HepG2 (cell line): ENCODE measurements around the gene MYOF. TPM values are rescaled to one million over a fixed set of nuclear protein-coding genes. Genes with fewer than 3 reads are reported as not detected.

Experiments used
- ATAC-seq: fragments of 200-7000 bp; cut with Tn5 transposase; 3 replicates; pipeline ENCODE4 v1.9.1; 2020; ENCODE audit warnings: mild to moderate bottlenecking, moderate library complexity
- BruUV-seq: library from RNA; stranded (reverse); fragments of 400-500 nt; replicated peaks from 2 replicates; lab custom pipeline; 2021; lab: Mats Ljungman, UMichigan
- CTCF ChIA-PET: fragments of 300-600 bp; formaldehyde crosslinking; extraction: SDS; loops from one replicate; lab custom pipeline; 2021; ENCODE audit warnings: low total read pairs, inconsistent platforms, low intra/inter-chr PET ratio; lab: Yijun Ruan, JAX
- POLR2A ChIA-PET: fragments of 350-600 bp; sonication (Branson Sonifier 250); formaldehyde crosslinking; loops from one replicate; lab custom pipeline; 2020; ENCODE audit warnings: antibody characterized with exemption, inconsistent platforms; lab: Yijun Ruan, JAX
- DNase-seq: peaks from one replicate; pipeline ENCODE4 v3.0.0-alpha.2; 2015; ENCODE audit warnings: low spot score
- FAIRE-seq: peaks from 3 replicates; lab custom pipeline; 2011; peaks lifted over from hg19 to GRCh38; lab: Jason Lieb, UNC
- H2AFZ ChIP-seq: one replicate; pipeline ENCODE4 v1.6.1; 2011; ENCODE audit warnings: low read length, inconsistent platforms
- H3K27ac ChIP-seq: fragments of 300-600 bp; 3 replicates; pipeline ENCODE4 v1.8.0; 2011; ENCODE audit warnings: mixed run types, mild to moderate bottlenecking, mixed read lengths, low read length, inconsistent platforms; ENCODE audit not compliant: insufficient read depth; ENCODE audit errors: extremely low read length
- H3K27me3 ChIP-seq, 2 experiments: fragments of 200-600 bp in 1 of 2; 2 replicates in 1 of 2; 3 replicates in 1 of 2; pipeline versions ENCODE4 v1.6.0 to v1.8.0; 2011; ENCODE audit warnings: low read length in 2 of 2, mild to moderate bottlenecking in 2 of 2, moderate library complexity in 2 of 2, inconsistent platforms in 1 of 2; ENCODE audit not compliant: insufficient read depth in 2 of 2, control insufficient read depth in 1 of 2
- H3K36me3 ChIP-seq, 2 experiments: fragments of 200-600 bp in 1 of 2; replicated peaks in 1 of 2; 2 replicates in 1 of 2; 3 replicates in 1 of 2; pipeline versions ENCODE4 v1.5.1 to v1.8.0; 2011; ENCODE audit warnings: low read length in 2 of 2, inconsistent platforms in 1 of 2; ENCODE audit not compliant: insufficient read depth in 2 of 2, control insufficient read depth in 1 of 2
- H3K4me1 ChIP-seq: 2 replicates; pipeline ENCODE4 v1.5.1; 2012; ENCODE audit warnings: low read length, inconsistent platforms; ENCODE audit not compliant: insufficient read depth
- H3K4me2 ChIP-seq: 2 replicates; pipeline ENCODE4 v1.6.0; 2011; ENCODE audit warnings: low read depth, low read length, inconsistent platforms
- H3K4me3 ChIP-seq, 3 experiments: fragments of 200-600 bp in 1 of 3; sonication (generic), shearing (Covaris generic) in 1 of 3; replicated peaks in 1 of 3; 2 replicates each; pipeline ENCODE4 v1.5.1; 2011 to 2016; ENCODE audit warnings: low read length in 3 of 3, inconsistent platforms in 2 of 3, low read depth in 2 of 3, mild to moderate bottlenecking in 2 of 3, control low read depth in 1 of 3, mixed read lengths in 1 of 3; ENCODE audit not compliant: insufficient read depth in 1 of 3
- H3K79me2 ChIP-seq: one replicate; pipeline ENCODE4 v1.6.1; 2011; ENCODE audit warnings: low read length, inconsistent platforms; ENCODE audit not compliant: insufficient read depth
- H3K9ac ChIP-seq: 2 replicates; pipeline ENCODE4 v1.6.0; 2011; ENCODE audit warnings: mild to moderate bottlenecking, low read depth, low read length, inconsistent platforms; ENCODE audit not compliant: insufficient read depth
- H3K9me3 ChIP-seq: 2 replicates; pipeline ENCODE4 v1.5.1; 2012; ENCODE audit warnings: mild to moderate bottlenecking, low read length
- H4K20me1 ChIP-seq: 2 replicates; pipeline ENCODE4 v1.6.0; 2011; ENCODE audit warnings: inconsistent platforms, mild to moderate bottlenecking, low read length, moderate library complexity; ENCODE audit not compliant: insufficient read depth
- CREB1 ChIP-seq, 2 experiments: fragments of 450-650 bp in 1 of 2; IDR thresholded peaks; 2 replicates each; pipeline ENCODE4 v1.6.1; 2016 to 2017; ENCODE audit warnings: control low read depth in 1 of 2, mild to moderate bottlenecking in 1 of 2, missing compliant biosample characterization in 1 of 2, missing genetic modification characterization in 1 of 2
- NFE2L2 ChIP-seq: fragments of 150-350 bp; IDR thresholded peaks from 2 replicates; pipeline ENCODE4 v1.6.1; 2014; ENCODE audit warnings: low read length
- POLR2A ChIP-seq, 2 experiments: IDR thresholded peaks; 2 replicates each; pipeline ENCODE4 v1.6.1; 2011; ENCODE audit warnings: low read depth in 2 of 2, low read length in 2 of 2, mild to moderate bottlenecking in 1 of 2, moderate library complexity in 1 of 2; ENCODE audit not compliant: insufficient read depth in 1 of 2
- POLR2AphosphoS2 ChIP-seq: IDR thresholded peaks from 2 replicates; pipeline ENCODE4 v1.6.1; 2011; ENCODE audit warnings: low read depth, low read length, improper control_type of control experiment
- POLR2G ChIP-seq: fragments of 200-400 bp; formaldehyde crosslinking; IDR thresholded peaks from 2 replicates; pipeline ENCODE4 v1.6.1; 2018; ENCODE audit warnings: mild to moderate bottlenecking, low read depth, low read length, moderate library complexity
- ZFP36 ChIP-seq: fragments of 150-350 bp; IDR thresholded peaks from 2 replicates; pipeline ENCODE4 v1.6.1; 2018; ENCODE audit warnings: borderline replicate concordance, low read length, low read depth; ENCODE audit not compliant: partially characterized antibody
- ZNF333 ChIP-seq: sonication (generic); formaldehyde crosslinking; IDR thresholded peaks from 2 replicates; pipeline ENCODE4 v1.4.0; 2020; ENCODE audit warnings: mild to moderate bottlenecking, missing genetic modification reagents, borderline replicate concordance
- ZNF580 ChIP-seq: IDR thresholded peaks from 2 replicates; pipeline ENCODE4 v1.6.1; 2016; ENCODE audit warnings: low read depth, borderline replicate concordance
- WGBS: methylation state at CpG from one replicate; pipeline ENCODE4 v1.1.6; 2017; ENCODE audit warnings: low lambda C conversion rate; 5-methylcytosine and 5-hydroxymethylcytosine counted together
- in situ Hi-C: cut with HindIII; loops from 2 replicates; pipeline ENCODE4 v1.10.0; 2017; ENCODE audit warnings: low pct_unique_long_range_greater_than_20kb; ENCODE audit not compliant: extremely low pct_ligation_motif_present
- intact Hi-C: fragments of 100-400 bp; cut with micrococcal nuclease; formaldehyde crosslinking; loops from one replicate; pipeline ENCODE4 v1.10.0; 2022; ENCODE audit not compliant: unreplicated experiment
- polyA plus RNA-seq, 8 experiments: library from polyadenylated mRNA; depleted of rRNA in 3 of 8; stranded (reverse) in 7 of 8; unstranded in 1 of 8; fragments of >200 nt; fragmentation: Illumina TruSeq in 4 of 8; extraction: Trizol in 4 of 8; gene quantifications; 2 replicates each; pipeline versions ENCODE4 v1.2.1 to v1.2.3, GENCODE V29; 2011 to 2016; ENCODE audit warnings: low read depth in 4 of 8, missing spikeins in 1 of 8, mixed read lengths in 1 of 8; ENCODE audit not compliant: insufficient read depth in 1 of 8
- total RNA-seq, 5 experiments: library from RNA; depleted of rRNA; stranded (reverse); fragments of >200 nt; fragmentation: Illumina TruSeq; extraction: Trizol; gene quantifications; 2 replicates each; pipeline ENCODE4 v1.2.3, GENCODE V29; 2016; ENCODE audit warnings: low read depth in 1 of 5

The MYOF gene
- total and polyA plus RNA-seq, 2 of the 13 experiments (the other 11 are each of a cell fraction or from before 2014, with no cell fraction given) = 0.18 to 0.42 TPM

DNA sequence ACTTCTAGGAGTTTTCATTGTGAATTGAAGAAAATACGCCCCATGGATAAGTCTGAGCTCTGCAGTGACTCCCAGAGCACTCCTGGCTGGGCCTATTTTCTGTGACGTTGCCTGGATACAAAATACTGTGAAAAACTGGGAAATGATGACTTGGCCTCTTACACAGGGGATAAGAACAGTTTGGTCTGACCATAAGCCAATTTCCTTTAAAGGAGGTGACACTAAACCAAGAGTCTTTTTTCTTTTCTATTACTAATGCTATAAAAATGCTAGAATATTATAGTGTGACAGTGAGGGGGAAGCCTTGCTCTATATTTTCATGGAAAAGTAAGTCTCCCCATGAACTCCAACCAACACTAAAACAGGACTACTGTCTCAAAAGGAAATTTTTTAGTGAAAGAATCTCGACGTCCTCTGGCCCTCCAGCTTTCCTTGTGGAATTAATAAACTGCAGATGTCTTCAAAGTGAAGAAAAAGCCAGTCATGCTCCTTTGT, 45.5 kb downstream of the MYOF start:
- Histone ChIP-seq H3K79me2 (no peaks in the 10 kb centered on the region), H3K27me3 (no peaks in the 10 kb centered on the region), H3K4me3 (peak overlapping the region in 2 of 3 experiments; percentile 9 to 35; a peak in 3 of 6 replicates), H3K4me1 (peaks cover 25% of the 10 kb centered on the region), H3K9ac (peak overlapping the region; percentile 52), H2AFZ (peak overlapping the region; percentile 50), H3K36me3 (no peaks in the 10 kb centered on the region), H3K27ac (peak overlapping the region; percentile 28), H4K20me1 (no peaks in the 10 kb centered on the region), H3K4me2 (peak overlapping the region; percentile 77), H3K9me3 (no peaks in the 10 kb centered on the region)
- ChIA-PET CTCF (no interaction called here), POLR2A (interaction anchor here (0.9 to 2.5 kb wide), 4 partner anchors 9 to 53 kb away, joined by 3 to 14 read pairs (median 4); no protein-coding TSS in a partner anchor)
- in situ Hi-C loops (no loop called here), intact Hi-C loops (no loop called here)
- FAIRE-seq = no peak
- TSS peak; percentile 100 for BruUV-seq
- 34% methylated on average over 4 of the region's 4 CpGs for WGBS
- DNase-seq = no peak
- no peak for ATAC-seq
- TF ChIP-seq ZNF580 (CRISPR knock-in tag) (no peak), ZNF333 (CRISPR knock-in tag) (no peak), POLR2A (IDR thresholded peaks at IDR 0.05; ENCODE audit: insufficient read depth in 1 of 2, low read depth in 2 of 2, low read length in 2 of 2) (peak in 1 of 2 experiments; percentile 8; a peak in 1 of 4 replicates), ZFP36 (no peak), CREB1 (IDR thresholded peaks at IDR 0.05) (no peak; the same call in 1 of the 2 replicates), CREB1 (CRISPR knock-in tag; IDR thresholded peaks at IDR 0.05) (peak; percentile 52), POLR2AphosphoS2 (0 out of 2 replicates have a peak, but pooled peaks have one; percentile 39), NFE2L2 (peak; percentile 62; the same call in 1 of the 2 replicates), POLR2G (0 out of 2 replicates have a peak, but pooled peaks have one; percentile 32)
- TF ChIP-seq, all 625 proteins: peak for 5
